Fibroblast of skin of abdomen (primary cell): ENCODE measurements around the gene TMPRSS3.

Source experiments
- DNase-seq: peaks from one replicate; pipeline ENCODE4 v3.0.0-alpha.2; 2013

Gene TMPRSS3

DNA sequence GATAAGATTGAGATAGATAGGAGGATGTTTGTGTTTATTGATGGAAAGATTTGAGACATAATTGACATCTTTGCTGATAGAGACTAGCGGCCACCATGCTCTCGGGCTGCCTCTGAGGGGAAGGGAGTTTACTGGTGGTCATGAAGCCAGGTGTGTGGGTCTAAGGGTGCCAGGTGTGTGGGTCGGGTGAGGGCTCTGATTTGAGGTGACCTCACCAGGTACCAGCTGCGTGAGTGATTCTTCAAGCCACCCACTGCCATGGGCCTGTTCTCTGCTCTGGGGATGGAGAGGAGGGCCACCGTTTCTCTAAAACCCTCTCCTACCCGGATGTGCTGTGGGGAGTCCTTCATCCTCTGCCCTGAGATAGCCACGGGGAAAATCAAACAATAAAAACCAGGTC is 11.0 kb upstream of the TMPRSS3 start:
- DNase-seq: no peak

DNA sequence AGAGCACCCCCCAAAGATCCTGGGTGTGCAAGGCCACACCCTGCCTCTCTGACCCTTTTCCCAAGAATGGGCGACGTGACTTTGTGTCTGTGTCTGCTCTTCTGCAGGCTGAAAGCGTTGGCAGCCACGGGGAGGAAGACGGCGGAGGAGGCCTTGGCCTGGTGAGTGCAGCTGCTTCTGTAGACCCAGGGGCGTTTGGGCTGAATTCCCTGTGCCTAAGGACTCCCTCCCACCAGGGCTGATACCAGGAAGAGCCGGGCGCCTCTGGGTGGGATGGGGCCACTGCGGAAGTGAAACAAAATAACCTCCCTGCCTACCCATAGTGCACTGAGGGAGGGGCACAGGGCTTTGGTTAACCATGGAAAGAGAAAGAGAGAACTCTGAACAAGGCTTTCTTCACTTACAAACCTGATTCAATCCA is 10.4 kb upstream of the TMPRSS3 start:
- no peak for DNase-seq

DNA sequence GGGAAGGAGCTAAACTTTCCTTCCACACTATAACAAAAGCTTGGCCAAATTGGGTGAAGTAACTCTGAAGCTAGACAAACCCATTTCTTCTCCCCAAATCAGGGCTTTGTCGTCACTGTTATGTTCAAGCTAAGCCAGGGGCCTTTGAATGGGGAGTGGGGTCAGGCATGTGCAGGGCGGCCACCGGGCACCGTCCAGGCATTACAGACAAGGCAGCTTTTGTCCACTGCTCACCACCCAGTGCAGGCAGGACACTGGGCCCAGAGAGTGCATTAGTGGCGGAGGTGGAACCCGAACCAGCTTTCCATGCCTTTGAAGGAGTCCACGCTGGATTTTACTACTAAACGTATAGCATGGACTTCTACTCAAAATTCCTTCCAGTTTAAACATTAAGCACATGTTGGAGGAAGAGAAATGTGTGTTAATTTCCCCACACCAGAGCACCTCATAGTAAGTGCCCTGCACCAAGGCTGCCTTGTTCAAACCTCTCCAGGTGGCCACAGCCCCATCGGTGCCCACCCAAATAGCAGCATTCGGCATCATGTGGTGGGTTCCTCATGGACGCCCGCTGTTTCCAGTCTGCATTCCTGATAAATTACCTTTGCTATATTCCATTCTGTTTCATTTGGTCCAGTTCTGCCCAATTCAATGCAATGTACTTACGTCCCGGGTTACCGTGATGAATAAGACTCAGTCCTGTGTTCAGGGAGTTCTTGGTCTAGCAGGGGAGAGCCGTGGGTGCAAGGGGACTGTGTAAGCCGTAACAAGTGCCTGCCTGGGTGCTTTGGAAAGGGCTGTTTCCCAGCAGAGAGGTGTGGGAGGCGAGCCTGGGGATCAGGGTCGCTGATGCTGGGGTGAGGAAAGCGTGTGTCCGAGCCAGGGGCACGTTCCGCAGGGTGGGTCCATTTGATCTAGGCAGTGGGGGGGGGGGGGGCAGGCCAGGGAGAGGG is 9.5 kb upstream of the TMPRSS3 start:
- no peak for DNase-seq

- no peak for DNase-seq
Measured at GRCh38 chr21:42404539-42404938, 8.7 kb upstream of the TMPRSS3 start.

GRCh38 chr21:42403611-42404231 is 7.9 kb upstream of the TMPRSS3 start, which contains the start of gene UBASH3A:
UBASH3A (plus strand) TSS chr21:42403902; CDS start chr21:42403946, 44 bp downstream.
- DNase-seq: no peak

DNA sequence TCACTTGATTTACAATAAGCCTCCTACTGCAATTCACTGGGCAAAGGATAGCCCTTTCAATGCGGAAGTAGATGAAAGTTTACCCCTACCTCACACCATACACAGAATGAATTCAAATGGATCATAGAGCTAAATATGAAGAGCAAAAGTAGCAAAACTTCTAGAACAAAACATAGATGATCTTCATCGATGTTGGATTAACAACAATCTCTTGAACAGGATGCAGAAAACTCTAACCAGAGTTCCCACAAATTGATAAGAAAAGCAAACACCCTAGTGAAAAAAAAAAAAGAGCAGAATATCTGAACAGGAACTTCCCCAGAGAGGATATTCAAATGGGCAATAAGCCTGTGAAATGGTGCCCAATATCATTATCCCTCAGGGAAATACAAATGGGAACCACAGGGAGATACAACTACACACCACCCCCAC is 6.0 kb upstream of the TMPRSS3 start:
- DNase-seq: no peak

DNA sequence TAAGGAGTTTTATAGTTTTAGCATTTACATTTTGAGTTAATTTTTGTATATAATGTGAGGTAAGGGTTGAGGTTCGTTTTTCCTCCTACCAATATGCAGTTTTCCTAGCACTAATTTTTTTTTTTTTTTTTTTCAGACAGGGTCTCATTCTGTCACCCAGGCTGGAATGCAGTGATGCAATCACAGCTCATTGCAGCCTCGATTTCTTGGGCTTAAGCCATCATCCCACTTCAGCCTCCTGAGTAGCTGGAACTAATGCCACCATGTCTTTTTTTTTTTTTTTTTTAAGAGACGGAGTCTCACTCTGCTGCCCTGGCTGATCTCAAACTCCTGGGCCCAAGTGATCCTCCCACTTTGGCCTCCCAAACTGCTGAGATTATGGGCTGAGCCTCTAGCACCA is 5.3 kb upstream of the TMPRSS3 start:
- peak; percentile 23 for DNase-seq

DNA sequence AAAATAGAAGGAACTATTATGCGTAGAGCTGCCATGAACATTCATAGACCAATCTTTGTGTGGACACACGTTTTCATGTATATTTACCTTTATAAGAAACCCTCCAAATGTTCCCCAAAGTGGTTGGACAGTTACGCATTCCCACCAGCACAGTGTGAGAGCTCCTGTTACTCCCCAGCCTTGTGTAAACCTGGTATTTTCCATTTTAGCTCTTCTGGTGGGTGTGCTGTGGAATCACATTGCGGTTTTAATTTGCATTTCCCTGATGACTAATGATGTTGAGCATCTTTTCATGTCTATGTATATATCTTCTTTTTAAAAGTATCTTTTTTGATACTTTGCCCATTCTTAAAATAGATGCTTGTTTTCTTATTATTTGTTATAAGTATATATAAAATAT is 4.7 kb upstream of the TMPRSS3 start:
- peak; percentile 16 for DNase-seq

GRCh38 chr21:42398436-42399028 is 2.7 kb upstream of the TMPRSS3 start:
- no peak for DNase-seq

DNA sequence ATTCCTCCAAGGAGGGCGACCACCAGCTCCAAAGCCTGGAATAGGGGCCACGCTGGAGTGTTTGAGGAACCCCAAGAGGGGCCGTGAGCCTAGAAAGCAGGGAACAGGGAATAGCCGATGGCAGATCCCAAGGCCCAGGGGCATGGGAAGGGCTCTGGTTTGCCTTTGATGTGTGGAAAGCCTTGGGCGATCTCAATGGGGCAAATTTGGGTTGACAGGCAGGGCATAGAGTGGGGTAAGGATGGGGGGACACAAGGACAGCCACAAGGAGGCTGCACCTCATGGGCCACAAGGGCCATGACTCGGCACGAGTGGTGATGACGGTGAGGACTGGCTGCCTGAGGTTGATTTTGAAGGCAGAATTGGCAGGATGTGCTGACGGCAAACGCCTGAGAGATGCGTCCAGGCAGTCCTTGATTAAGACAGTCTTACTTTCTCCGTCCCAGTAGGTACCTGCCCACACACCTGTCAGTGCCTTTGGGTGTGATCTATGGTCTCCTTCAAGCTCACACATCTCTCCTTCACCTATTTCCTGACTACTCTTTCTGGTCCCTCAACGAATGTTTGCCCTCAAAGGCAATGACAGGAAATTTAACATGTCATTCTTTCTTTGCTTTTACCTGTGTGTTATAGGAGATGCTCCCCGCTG is 2.0 kb upstream of the TMPRSS3 start:
- DNase-seq: no peak

GRCh38 chr21:42396799-42397745 is 1.2 kb upstream of the TMPRSS3 start:
- no peak for DNase-seq

GRCh38 chr21:42395302-42395701 is 550 bp downstream of the TMPRSS3 start:
- no peak for DNase-seq

- no peak for DNase-seq
Measured at GRCh38 chr21:42393443-42393950, 2.4 kb downstream of the TMPRSS3 start.

DNA sequence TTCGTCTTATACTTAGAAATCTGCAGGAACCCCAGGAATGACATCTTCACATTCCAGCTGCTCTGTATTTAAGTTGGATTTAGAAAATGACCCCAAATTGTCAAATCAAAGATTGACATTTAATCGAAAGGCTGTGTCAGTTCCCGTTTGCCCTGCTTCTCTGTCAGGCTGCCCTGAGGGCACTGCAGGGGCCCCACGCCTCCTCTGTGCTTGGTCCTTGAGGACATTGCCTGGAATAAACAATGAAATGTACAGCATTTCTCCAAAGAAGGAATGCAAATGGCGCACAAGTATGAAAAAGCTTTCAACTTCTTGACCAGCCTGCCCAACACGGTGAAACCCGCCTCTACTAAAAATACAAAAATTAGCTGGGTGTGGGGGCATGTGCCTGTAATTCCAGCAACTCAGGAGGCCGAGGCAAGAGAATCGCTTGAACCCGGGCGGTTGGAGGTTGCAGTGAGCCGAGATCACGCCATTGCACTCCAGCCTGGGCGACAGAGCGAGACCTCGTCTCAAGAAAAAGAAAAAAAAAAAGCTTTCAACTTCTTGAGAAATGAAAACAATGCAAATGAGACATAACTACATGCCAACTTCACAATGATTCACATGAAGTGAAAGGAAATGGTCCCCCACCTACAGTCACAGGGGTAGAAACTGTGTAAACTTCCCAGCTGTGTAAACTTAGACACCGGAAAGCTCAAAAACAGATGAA is 3.0 kb downstream of the TMPRSS3 start:
- no peak for DNase-seq

GRCh38 chr21:42391297-42391696 is 4.6 kb downstream of the TMPRSS3 start:
- no peak for DNase-seq

GRCh38 chr21:42390696-42391095 is 5.2 kb downstream of the TMPRSS3 start:
- DNase-seq: no peak

DNA sequence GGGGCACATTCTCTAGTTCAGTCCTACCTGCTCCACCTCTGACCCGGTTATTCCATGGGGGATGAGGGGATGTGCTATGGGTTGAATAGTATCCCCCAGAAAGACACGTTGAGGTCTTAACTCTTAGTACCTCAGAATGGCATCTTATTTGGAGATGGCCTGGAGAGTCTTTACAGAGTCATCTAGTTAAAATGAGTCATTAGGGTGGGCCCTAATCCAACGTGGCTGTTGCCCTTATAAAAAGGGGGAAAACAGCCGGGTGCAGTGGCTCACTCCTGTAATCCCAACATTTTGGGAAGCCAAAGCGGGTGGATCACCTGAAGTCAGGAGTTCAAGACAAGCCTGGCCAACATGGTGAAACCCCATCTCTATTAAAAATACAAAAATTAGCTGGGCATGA is 5.7 kb downstream of the TMPRSS3 start:
- DNase-seq: no peak

DNA sequence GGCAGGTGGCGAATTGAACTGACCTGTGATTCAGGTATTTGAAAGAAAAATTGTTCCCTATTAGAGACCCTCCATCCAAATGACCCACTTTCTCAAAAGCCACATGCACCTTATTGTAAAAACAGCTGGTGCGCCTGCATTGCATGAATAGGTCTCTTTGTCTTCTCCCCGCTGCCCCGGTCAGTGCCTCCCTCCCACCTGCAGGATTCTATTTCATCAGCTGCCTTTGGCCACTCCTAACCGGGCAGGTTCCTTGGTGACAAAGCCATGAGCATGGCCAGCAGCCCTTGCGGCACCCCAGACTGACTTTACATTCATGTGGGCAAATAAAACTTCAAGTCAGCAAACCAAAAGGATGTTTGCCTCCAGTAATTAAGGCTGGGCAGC is 6.4 kb downstream of the TMPRSS3 start:
- no peak for DNase-seq

DNA sequence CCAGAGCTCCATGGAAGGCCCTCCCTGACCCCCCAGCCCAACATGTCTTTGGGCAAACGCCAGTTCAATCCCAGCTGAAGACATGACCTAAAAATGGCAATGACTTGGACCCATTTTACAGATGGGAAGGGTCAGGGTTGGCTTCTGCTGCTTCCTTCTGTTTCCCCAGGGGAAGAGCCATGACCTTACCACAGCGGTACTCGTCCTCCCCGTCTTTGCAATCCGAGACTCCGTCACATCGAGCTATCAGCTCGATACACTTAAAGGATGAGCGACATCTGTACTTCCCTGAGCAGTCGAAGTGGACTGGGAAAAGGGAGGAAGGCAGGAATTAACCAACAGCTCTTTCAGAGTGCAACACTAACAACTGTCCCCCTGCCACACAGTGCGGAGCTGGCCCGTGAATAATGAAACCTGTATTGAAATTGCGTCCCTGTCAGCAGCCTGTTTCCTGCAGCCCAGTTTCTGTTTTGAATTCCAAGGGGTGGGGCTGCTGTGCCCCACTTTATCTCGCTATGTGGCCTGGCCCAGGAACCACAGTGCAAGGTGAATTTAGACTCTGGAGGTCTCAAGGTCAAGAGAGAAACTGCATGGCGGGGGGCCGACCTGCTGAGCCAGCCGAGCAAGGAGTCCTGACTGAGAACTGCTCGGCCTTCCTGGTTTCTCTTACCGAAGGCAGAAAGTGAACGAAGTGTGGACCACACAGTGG is 7.0 kb downstream of the TMPRSS3 start:
- no peak for DNase-seq

- DNase-seq: no peak
Measured at GRCh38 chr21:42387843-42388340, 8.0 kb downstream of the TMPRSS3 start.
